ENCODE measurements around the gene H1-8.

The H1-8 gene

GRCh38 chr3:129593595-129594339 is 50.8 kb downstream of the H1-8 start:
- Histone ChIP-seq H3K27ac (peak overlapping the region; percentile 75), H3K4me1 (no peaks in the 10 kb centered on the region), H3K9ac (no peak overlapping the region), H2AFZ (no peak overlapping the region), H3K9me3 (ENCODE audit: control insufficient read depth, low read length) (no peaks in the 10 kb centered on the region), H3K4me3 (ENCODE audit: low read depth, low read length) (no peak overlapping the region), H3K4me2 (ENCODE audit: low read length) (no peak overlapping the region), H3K27me3 (ENCODE audit: control insufficient read depth, insufficient read depth, low read length) (no peaks in the 10 kb centered on the region), H3K36me3 (ENCODE audit: control insufficient read depth, insufficient read depth, low read length) (no peaks in the 10 kb centered on the region), H3K79me2 (no peaks in the 10 kb centered on the region)
- no peak for TF ChIP-seq CTCF (IDR thresholded peaks at IDR 0.05)

GRCh38 chr3:129594409-129594808 is 51.4 kb downstream of the H1-8 start:
- Histone ChIP-seq H3K27ac (no peak overlapping the region), H3K9ac (no peak overlapping the region), H3K9me3 (ENCODE audit: control insufficient read depth, low read length) (no peaks in the 10 kb centered on the region), H3K4me3 (ENCODE audit: low read depth, low read length) (no peak overlapping the region), H3K27me3 (ENCODE audit: control insufficient read depth, insufficient read depth, low read length) (no peaks in the 10 kb centered on the region), H3K79me2 (no peaks in the 10 kb centered on the region), H2AFZ (no peak overlapping the region), H3K4me2 (ENCODE audit: low read length) (no peak overlapping the region), H3K36me3 (ENCODE audit: control insufficient read depth, insufficient read depth, low read length) (no peaks in the 10 kb centered on the region), H3K4me1 (no peaks in the 10 kb centered on the region)
- no peak for TF ChIP-seq CTCF (IDR thresholded peaks at IDR 0.05)

GRCh38 chr3:129594907-129595390 is 52.0 kb downstream of the H1-8 start:
- H3K4me2 ChIP-seq (ENCODE audit: low read length) = no peak overlapping the region
- no peaks in the 10 kb centered on the region for H3K36me3 ChIP-seq (ENCODE audit: control insufficient read depth, insufficient read depth, low read length)
- H3K9ac ChIP-seq = no peak overlapping the region
- H3K27ac ChIP-seq = no peak overlapping the region
- H3K4me3 ChIP-seq (ENCODE audit: low read depth, low read length) = no peak overlapping the region
- H3K27me3 ChIP-seq (ENCODE audit: control insufficient read depth, insufficient read depth, low read length) = no peaks in the 10 kb centered on the region
- H3K4me1 ChIP-seq = no peaks in the 10 kb centered on the region
- no peak overlapping the region for H2AFZ ChIP-seq
- no peaks in the 10 kb centered on the region for H3K79me2 ChIP-seq
- no peak for TF ChIP-seq CTCF (IDR thresholded peaks at IDR 0.05)
- H3K9me3 ChIP-seq (ENCODE audit: control insufficient read depth, low read length) = no peaks in the 10 kb centered on the region

- peak overlapping the region; percentile 47 for H3K27ac ChIP-seq
- no peak overlapping the region for H3K9ac ChIP-seq
- H3K79me2 ChIP-seq = no peaks in the 10 kb centered on the region
- H3K4me3 ChIP-seq (ENCODE audit: low read depth, low read length) = no peak overlapping the region
- H3K4me1 ChIP-seq = no peaks in the 10 kb centered on the region
- no peaks in the 10 kb centered on the region for H3K27me3 ChIP-seq (ENCODE audit: control insufficient read depth, insufficient read depth, low read length)
- no peaks in the 10 kb centered on the region for H3K36me3 ChIP-seq (ENCODE audit: control insufficient read depth, insufficient read depth, low read length)
- H2AFZ ChIP-seq = no peak overlapping the region
- TF ChIP-seq CTCF (IDR thresholded peaks at IDR 0.05) = no peak
- H3K4me2 ChIP-seq (ENCODE audit: low read length) = no peak overlapping the region
- H3K9me3 ChIP-seq (ENCODE audit: control insufficient read depth, low read length) = no peaks in the 10 kb centered on the region
Measured at GRCh38 chr3:129595544-129596193, 52.7 kb downstream of the H1-8 start.
